IMR-90 (cell line): ENCODE measurements around the gene PCNX2. TPM values are rescaled to one million over a fixed set of nuclear protein-coding genes. Genes with fewer than 3 reads are reported as not detected.

ENCODE experiments used
- ATAC-seq: fragments of 200-7000 bp; cut with Tn5 transposase; 2 replicates; pipeline ENCODE4 v1.9.1; 2020; ENCODE audit warnings: low read depth, mild to moderate bottlenecking, moderate library complexity
- BruUV-seq: library from RNA; stranded (reverse); fragments of 400-500 nt; replicated peaks from 2 replicates; lab custom pipeline; 2021; lab: Mats Ljungman, UMichigan
- CTCF ChIA-PET: fragments of 300-600 bp; formaldehyde crosslinking; extraction: SDS; loops from one replicate; lab custom pipeline; 2021; ENCODE audit warnings: antibody characterized with exemption; lab: Yijun Ruan, JAX
- POLR2A ChIA-PET: fragments of 300-600 bp; sonication (Branson Sonifier 250); formaldehyde crosslinking; loops from one replicate; lab custom pipeline; 2022; ENCODE audit warnings: antibody characterized with exemption; ENCODE audit not compliant: unreplicated experiment; lab: Charles Lee
- DNase-seq: peaks from one replicate; pipeline ENCODE4 v3.0.0; 2013
- H2AFZ ChIP-seq: replicated peaks from 2 replicates; pipeline ENCODE3; 2013; ENCODE audit warnings: low read length, mild to moderate bottlenecking; ENCODE audit not compliant: poor library complexity
- H2AK5ac ChIP-seq: 2 replicates; pipeline ENCODE4 v1.6.1; 2013; ENCODE audit warnings: low read depth, low read length, inconsistent platforms
- H2AK9ac ChIP-seq: replicated peaks from 2 replicates; pipeline ENCODE3; 2013; ENCODE audit warnings: mild to moderate bottlenecking, low read depth, low read length, moderate library complexity; ENCODE audit not compliant: poor library complexity
- H2BK120ac ChIP-seq: 2 replicates; pipeline ENCODE4 v1.6.1; 2013; ENCODE audit warnings: low read depth, low read length, inconsistent platforms
- H2BK15ac ChIP-seq: 3 replicates; pipeline ENCODE4 v1.6.1; 2013; ENCODE audit warnings: low read depth, low read length, inconsistent platforms
- H2BK20ac ChIP-seq: 2 replicates; pipeline ENCODE4 v1.6.1; 2013; ENCODE audit warnings: low read depth, mild to moderate bottlenecking, inconsistent platforms, low read length, moderate library complexity
- H2BK5ac ChIP-seq: 2 replicates; pipeline ENCODE4 v1.6.1; 2013; ENCODE audit warnings: mild to moderate bottlenecking, low read depth, low read length, inconsistent platforms; ENCODE audit not compliant: poor library complexity, severe bottlenecking
- H3K14ac ChIP-seq: replicated peaks from 2 replicates; pipeline ENCODE4 v1.6.1; 2013; ENCODE audit warnings: low read depth, low read length, inconsistent platforms
- H3K18ac ChIP-seq: 2 replicates; pipeline ENCODE4 v1.6.1; 2013; ENCODE audit warnings: low read depth, low read length, control low read depth
- H3K23ac ChIP-seq: 2 replicates; pipeline ENCODE4 v1.6.1; 2013; ENCODE audit warnings: low read depth, low read length, inconsistent platforms
- H3K27ac ChIP-seq: 2 replicates; pipeline ENCODE4 v1.5.1; 2013; ENCODE audit warnings: mild to moderate bottlenecking, control low read depth, low read length; ENCODE audit not compliant: insufficient read depth
- H3K27me3 ChIP-seq: 2 replicates; pipeline ENCODE4 v1.6.1; 2013; ENCODE audit warnings: low read length; ENCODE audit not compliant: control insufficient read depth, insufficient read depth
- H3K36me3 ChIP-seq: 2 replicates; pipeline ENCODE4 v1.6.1; 2013; ENCODE audit warnings: low read length, mixed read lengths; ENCODE audit not compliant: control insufficient read depth, insufficient read depth
- H3K4ac ChIP-seq: 2 replicates; pipeline ENCODE4 v1.6.1; 2013; ENCODE audit warnings: low read depth, low read length, inconsistent platforms
- H3K4me1 ChIP-seq: 2 replicates; pipeline ENCODE4 v1.6.1; 2013; ENCODE audit warnings: low read length, mixed read lengths; ENCODE audit not compliant: control insufficient read depth, insufficient read depth
- H3K4me2 ChIP-seq: 2 replicates; pipeline ENCODE4 v1.6.1; 2013; ENCODE audit warnings: low read depth, mild to moderate bottlenecking, control low read depth, low read length, moderate library complexity
- H3K4me3 ChIP-seq: 2 replicates; pipeline ENCODE4 v1.5.1; 2013; ENCODE audit warnings: low read depth, mild to moderate bottlenecking, control low read depth, low read length, moderate library complexity; ENCODE audit not compliant: insufficient read depth
- H3K56ac ChIP-seq: 2 replicates; pipeline ENCODE4 v1.6.1; 2013; ENCODE audit warnings: low read length, inconsistent platforms; ENCODE audit not compliant: insufficient read depth; ENCODE audit errors: extremely low read depth
- H3K79me1 ChIP-seq, 2 experiments: 2 replicates each; pipeline ENCODE4 v1.6.1; 2013; ENCODE audit warnings: low read length in 2 of 2, inconsistent platforms in 1 of 2, low read depth in 1 of 2
- H3K9ac ChIP-seq: 2 replicates; pipeline ENCODE4 v1.6.1; 2013; ENCODE audit warnings: low read depth, low read length, control low read depth
- H3K9me1 ChIP-seq: 2 replicates; pipeline ENCODE4 v1.6.1; 2013; ENCODE audit warnings: low read length, inconsistent platforms; ENCODE audit not compliant: insufficient read depth
- H3K9me3 ChIP-seq: 2 replicates; pipeline ENCODE4 v1.6.1; 2013; ENCODE audit warnings: low read length; ENCODE audit not compliant: control insufficient read depth, insufficient read depth
- H4K20me1 ChIP-seq: 2 replicates; pipeline ENCODE4 v1.6.1; 2013; ENCODE audit warnings: low read length, inconsistent platforms; ENCODE audit not compliant: insufficient read depth
- H4K5ac ChIP-seq: 2 replicates; pipeline ENCODE4 v1.6.1; 2013; ENCODE audit warnings: mild to moderate bottlenecking, low read depth, low read length, control low read depth
- H4K8ac ChIP-seq, 2 experiments: 2 replicates each; pipeline ENCODE4 v1.6.1; 2013; ENCODE audit warnings: low read depth in 2 of 2, low read length in 2 of 2, control low read depth in 1 of 2, inconsistent platforms in 1 of 2
- H4K91ac ChIP-seq: 2 replicates; pipeline ENCODE4 v1.6.1; 2013; ENCODE audit warnings: low read depth, low read length, inconsistent platforms; ENCODE audit not compliant: insufficient read depth
- USF2 ChIP-seq: fragments of 150-350 bp; IDR thresholded peaks from 2 replicates; pipeline ENCODE4 v1.6.1; 2017; ENCODE audit warnings: mild to moderate bottlenecking, antibody characterized with exemption, low read length, low read depth
- WGBS, 2 experiments: methylation state at CpG; one replicate each; pipeline versions ENCODE4 v1.1.5 to v1.1.7; 2013; ENCODE audit warnings: missing lambda C conversion rate in 2 of 2; ENCODE audit not compliant: insufficient read length in 1 of 2; ENCODE audit errors: extremely low coverage in 2 of 2; 5-methylcytosine and 5-hydroxymethylcytosine counted together
- dilution Hi-C: fragments of 300-500 bp; cut with HindIII; formaldehyde crosslinking; loops from one replicate; pipeline ENCODE4 v1.14.3; 2018; ENCODE audit warnings: low sequenced_read_pairs; ENCODE audit not compliant: unreplicated experiment
- in situ Hi-C: fragments of 300-500 bp; cut with MboI; formaldehyde crosslinking; loops from 3 replicates; pipeline ENCODE4 v1.14.3; 2019; ENCODE audit warnings: low sequenced_read_pairs, inconsistent platforms, mixed read lengths
- intact Hi-C: fragments of 100-400 bp; cut with micrococcal nuclease; formaldehyde crosslinking; loops from 2 replicates; pipeline ENCODE4 v1.10.0; 2022
- polyA plus RNA-seq, 3 experiments: library from polyadenylated mRNA; depleted of rRNA; stranded (reverse); fragments of >200 nt; gene quantifications; 2 replicates each; pipeline ENCODE4 v1.2.3, GENCODE V29; 2012; ENCODE audit warnings: low replicate concordance in 1 of 3
- total RNA-seq: library from RNA; depleted of rRNA; stranded (reverse); fragments of >200 nt; gene quantifications from 2 replicates; pipeline ENCODE4 v1.2.3, GENCODE V29; 2012

PCNX2 gene
- total and polyA plus RNA-seq, 2 of the 4 experiments (the other 2 are of a cell fraction), result 15.9 to 22.6 TPM

- no peaks in the 10 kb centered on the region; a peak in 1 of 4 replicates for H3K79me1 ChIP-seq
- no peak overlapping the region for H3K4me3 ChIP-seq
- no peak overlapping the region for H2AK5ac ChIP-seq
- BruUV-seq, result no TSS peak
- H3K4ac ChIP-seq, result no peak overlapping the region
- H3K9me3 ChIP-seq, result no peaks in the 10 kb centered on the region
- no peak overlapping the region for H4K91ac ChIP-seq
- no peak overlapping the region for H4K5ac ChIP-seq
- peaks cover 6% of the 10 kb centered on the region; the same call in 1 of the 2 replicates for H3K9me1 ChIP-seq
- H2BK20ac ChIP-seq, result no peak overlapping the region
- no peak overlapping the region for H3K23ac ChIP-seq
- no peak overlapping the region for H3K4me2 ChIP-seq
- DNase-seq (no peak), ATAC-seq (no peak)
- H3K27me3 ChIP-seq, result no peaks in the 10 kb centered on the region
- peaks cover 16% of the 10 kb centered on the region for H3K36me3 ChIP-seq
- no peak overlapping the region for H2AK9ac ChIP-seq
- TF ChIP-seq USF2, result no peak
- H3K27ac ChIP-seq, result no peak overlapping the region
- H4K8ac ChIP-seq, result no peak overlapping the region
- no peak overlapping the region for H3K9ac ChIP-seq
- H2BK120ac ChIP-seq, result no peak overlapping the region
- ChIA-PET CTCF (no interaction called here), POLR2A (no interaction called here)
- in situ Hi-C loops, result no loop called here
- intact Hi-C loops, result loop anchor here (10.0 kb wide), 1 partner anchor 293 kb away; the partner anchor contains the start of gene NTPCR
- H3K18ac ChIP-seq, result no peak overlapping the region
- H4K20me1 ChIP-seq, result no peaks in the 10 kb centered on the region
- H3K4me1 ChIP-seq, result peaks cover 4% of the 10 kb centered on the region; the same call in 1 of the 2 replicates
- H2AFZ ChIP-seq, result no peak overlapping the region
- WGBS, 2 experiments, result no CpG with 5 or more reads among the region's 6 CpGs
- no peak overlapping the region for H2BK15ac ChIP-seq
- H2BK5ac ChIP-seq, result no peak overlapping the region
- no peak overlapping the region for H3K14ac ChIP-seq
- H3K56ac ChIP-seq, result no peak overlapping the region
- dilution Hi-C loops, result no loop called here
Measured at GRCh38 chr1:233248014-233248413, 47.5 kb downstream of the PCNX2 start.
